HG03175 (cell line): Measurements from ENCODE around the gene LCP2.
A peak's percentile ranks its signal among the peaks of the same experiment; 100 is the strongest.

ENCODE experiments used
- ATAC-seq: cut with Tn5 transposase; IDR thresholded peaks from one replicate; pipeline ENCODE4 v1.9.1; 2021; ENCODE audit warnings: mild to moderate bottlenecking, moderate library complexity; ENCODE audit not compliant: unreplicated experiment

LCP2 gene

DNA sequence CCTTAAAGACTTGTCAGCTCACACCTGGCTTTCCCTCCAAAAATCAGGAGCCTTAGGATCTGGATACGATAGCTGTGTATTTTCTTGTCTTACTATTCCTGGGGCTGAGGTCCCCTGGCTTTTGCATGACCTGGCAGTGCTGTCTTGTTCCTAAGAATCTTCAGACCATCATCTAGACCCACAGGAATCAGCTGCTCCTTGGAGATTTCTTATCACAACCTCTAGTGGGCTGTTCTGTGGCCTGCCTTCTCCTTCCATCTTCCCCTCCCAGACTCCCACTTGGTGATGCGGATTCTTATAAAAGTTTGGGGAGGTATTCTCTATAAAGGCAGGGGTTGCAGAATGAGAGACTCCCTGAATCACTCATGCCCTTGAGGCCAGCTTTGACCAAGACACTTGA lies 21.4 kb downstream of the LCP2 start:
- no peak for ATAC-seq

DNA sequence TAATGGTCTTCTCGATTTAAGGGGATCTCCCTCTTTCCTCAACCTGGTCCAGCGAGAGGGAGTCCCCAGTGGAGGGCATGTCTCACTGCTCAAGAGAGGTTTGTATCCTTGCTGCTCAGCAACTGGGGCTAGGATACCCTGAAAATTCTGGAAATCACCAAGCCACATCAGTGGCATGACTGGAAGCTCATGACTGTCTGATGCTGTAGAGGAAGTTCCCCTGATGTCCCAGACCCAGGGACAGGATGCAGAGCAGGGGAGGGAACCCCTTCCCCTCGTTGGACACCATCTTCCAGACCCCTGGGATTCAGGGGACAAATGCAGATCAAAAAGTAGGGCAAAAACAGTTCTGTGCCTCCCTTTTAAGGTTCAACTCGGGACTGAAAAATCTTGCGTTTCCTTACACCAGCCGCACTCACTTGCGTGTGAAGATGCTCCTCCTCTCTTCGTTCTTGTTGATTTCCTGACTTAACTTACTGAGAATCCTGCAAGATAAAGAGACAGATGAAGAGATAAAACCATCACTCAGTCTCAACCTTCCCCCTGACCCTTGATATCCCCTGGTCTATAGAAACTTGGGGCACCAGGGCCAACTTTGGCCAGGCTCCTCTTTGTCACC lies 22.1 kb downstream of the LCP2 start:
- no peak for ATAC-seq

GRCh38 chr5:170273968-170274710 lies 23.4 kb downstream of the LCP2 start:
- no peak for ATAC-seq

GRCh38 chr5:170270293-170271069 lies 27.1 kb downstream of the LCP2 start:
- no peak for ATAC-seq

- no peak for ATAC-seq
These were observed 28.0 kb downstream of the LCP2 start for GRCh38 chr5:170269579-170269978.

DNA sequence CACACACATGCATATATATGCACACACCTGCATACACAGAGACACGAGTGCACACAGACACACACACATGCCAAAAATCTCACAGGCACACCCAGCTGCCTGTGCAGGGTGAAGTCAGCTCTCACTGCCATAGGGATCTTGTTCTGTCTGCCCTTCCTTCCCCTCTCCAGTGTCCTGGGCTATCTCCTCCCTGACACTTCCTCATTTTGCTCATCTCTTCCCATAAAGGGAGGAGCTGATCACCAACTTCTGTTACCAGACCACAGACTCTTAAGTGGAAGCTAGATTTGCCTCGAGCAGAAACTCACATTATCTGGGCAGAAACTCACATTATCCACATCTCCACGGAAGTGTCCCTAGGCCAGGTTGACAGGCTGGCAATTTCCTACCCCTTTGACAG lies 28.7 kb downstream of the LCP2 start:
- no peak for ATAC-seq

- ATAC-seq, result no peak
These were observed 29.4 kb downstream of the LCP2 start for GRCh38 chr5:170268153-170268689.

GRCh38 chr5:170267431-170268152 lies 30.0 kb downstream of the LCP2 start:
- peak; percentile 89 for ATAC-seq

GRCh38 chr5:170266570-170267381 lies 30.8 kb downstream of the LCP2 start:
- ATAC-seq, result no peak

- no peak for ATAC-seq
These were observed 32.1 kb downstream of the LCP2 start for GRCh38 chr5:170265522-170265921.

- no peak for ATAC-seq
These were observed 33.7 kb downstream of the LCP2 start for GRCh38 chr5:170263906-170264305.

DNA sequence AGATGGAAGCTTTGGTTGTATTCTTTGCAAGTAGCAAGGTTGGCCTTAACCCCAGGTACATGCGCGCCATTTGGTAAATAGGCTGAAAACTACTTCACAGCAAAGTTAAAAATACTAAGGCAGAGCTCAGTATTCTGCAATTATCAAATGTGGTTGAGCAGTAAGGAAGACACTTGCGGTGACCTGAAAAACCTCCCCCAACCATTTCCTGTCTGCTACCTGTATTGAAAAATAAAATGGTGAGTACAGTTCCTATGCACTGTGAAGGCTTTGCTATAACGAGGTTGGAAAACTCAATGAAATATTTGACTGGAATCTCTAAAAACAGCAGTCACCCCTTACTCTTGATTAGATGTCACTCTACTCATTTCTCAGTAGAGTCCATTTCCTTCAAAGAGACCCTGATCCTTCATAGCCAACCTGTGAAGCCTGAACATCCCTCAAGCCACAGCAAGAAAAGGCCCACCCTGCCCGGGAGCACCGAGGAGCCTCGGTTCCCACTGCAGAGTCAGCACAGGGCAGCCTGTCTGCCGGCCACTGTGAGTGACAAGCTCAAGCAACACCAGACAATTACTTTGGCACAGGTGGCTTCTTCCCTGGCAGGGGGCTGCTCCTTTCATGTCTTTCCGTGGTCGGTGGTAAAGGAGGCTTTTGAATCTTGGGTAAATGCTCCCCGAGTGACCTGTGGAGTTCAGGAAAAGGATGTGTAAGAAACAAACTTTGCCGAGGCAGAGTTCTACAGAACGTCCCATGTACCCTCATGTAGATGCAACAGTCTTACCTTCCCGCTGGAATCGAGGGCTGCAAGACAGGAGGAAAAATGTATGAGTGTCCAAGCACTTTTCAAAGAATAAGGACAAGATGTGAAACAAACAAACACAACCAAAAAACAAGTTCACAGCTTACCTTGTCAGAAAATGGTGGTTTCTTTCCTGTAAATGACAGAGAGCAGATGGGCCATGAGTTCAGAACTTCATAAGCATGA lies 35.2 kb downstream of the LCP2 start:
- no peak for ATAC-seq

DNA sequence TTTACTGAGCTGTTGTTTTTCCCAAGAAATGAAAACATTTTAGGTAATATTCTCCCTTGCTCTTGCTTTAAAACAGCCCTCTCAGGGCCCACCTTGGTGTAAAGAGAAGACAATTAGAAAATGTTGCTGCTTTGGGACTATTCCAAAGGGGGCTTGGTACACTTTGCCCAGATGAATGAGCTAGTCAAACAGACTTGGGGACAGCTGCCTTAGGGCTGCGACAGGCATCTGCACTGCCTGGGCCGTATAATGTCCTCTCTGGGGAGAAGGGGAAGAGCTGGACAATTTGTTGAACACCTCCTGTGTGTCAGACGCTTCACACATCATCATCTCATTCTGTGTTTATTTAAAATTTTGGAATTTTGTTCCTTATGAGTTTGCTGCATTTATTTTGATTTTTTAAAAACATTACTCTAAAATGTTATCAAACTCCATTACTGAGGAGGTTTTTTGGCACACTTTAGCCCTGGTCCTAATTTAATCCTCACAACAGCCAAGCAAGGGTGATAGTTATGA lies 36.0 kb downstream of the LCP2 start:
- ATAC-seq, result no peak

DNA sequence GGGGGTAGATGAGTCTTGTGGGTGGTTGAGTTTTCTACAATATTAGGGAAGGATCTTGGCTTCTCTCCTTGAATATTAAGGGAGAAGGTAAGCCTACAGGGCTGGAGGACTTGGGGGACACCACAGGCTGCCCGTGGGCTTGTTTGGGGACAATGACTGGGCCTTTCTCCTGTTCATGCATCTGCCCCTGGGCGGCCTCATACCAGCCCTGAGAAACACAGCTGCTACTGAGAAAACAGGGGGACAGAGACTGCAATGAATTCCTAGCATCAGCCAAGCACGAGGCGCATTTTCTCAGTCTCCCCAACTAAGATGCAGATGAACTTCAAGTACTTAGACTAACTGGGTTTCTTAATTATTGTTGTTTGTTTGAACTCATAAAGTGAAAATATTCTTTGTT lies 40.2 kb downstream of the LCP2 start:
- no peak for ATAC-seq

GRCh38 chr5:170256571-170256970 lies 41.0 kb downstream of the LCP2 start:
- ATAC-seq, result no peak

GRCh38 chr5:170254056-170254455 lies 43.5 kb downstream of the LCP2 start:
- ATAC-seq, result peak; percentile 90

- ATAC-seq, result no peak
These were observed 44.7 kb downstream of the LCP2 start for GRCh38 chr5:170252720-170253350.

GRCh38 chr5:170252109-170252508 lies 45.5 kb downstream of the LCP2 start:
- no peak for ATAC-seq
